ENCODE results near the gene MTARC2.

MTARC2 gene

GRCh38 chr1:220804202-220804586 lies 56.1 kb downstream of the MTARC2 start:
- no peak for DNase-seq

GRCh38 chr1:220806408-220806807 lies 58.3 kb downstream of the MTARC2 start:
- DNase-seq: no peak

- no peak for DNase-seq
Measured at GRCh38 chr1:220807726-220808125, 59.6 kb downstream of the MTARC2 start.

DNA sequence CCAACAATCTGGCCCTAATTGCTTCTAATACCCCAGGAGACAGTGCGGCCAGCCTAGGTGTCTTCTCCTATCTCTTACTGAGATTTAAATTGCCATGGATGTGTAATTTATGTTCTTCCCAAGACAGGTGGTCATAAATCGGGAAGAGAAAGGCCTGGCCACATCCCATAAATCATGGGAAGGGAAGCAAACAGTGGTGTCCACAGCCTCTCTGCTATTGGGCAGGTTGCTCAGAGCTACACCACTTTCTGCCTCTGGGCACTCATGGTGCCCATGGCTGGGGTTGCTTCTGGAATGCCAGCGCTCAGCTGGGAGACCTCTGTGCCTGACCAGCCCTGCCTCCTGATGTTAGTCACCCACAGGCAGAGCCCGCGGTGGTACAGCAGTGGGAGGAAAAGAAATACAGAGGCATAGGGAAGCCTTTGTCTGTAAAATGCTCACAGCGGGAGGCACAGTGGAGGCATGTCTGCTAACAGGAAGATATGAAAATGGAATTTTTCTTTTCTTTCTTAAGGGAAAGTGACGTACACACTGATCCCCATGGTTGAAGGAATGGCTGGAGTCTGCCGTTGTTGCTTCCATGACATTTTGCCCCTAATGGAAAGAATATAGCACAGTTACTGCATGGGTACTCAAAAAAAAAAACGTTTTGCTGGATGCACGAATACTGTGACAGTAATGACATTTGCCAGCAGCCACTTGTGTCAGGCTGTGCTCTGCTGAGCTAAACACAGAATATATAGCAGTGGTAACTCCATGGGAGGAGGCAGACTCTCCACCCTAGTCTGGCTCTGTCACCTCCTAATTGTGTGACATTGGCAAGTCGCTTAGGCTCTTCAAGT lies 60.4 kb downstream of the MTARC2 start:
- DNase-seq: no peak

- DNase-seq: no peak
Measured at GRCh38 chr1:220809187-220809550, 61.0 kb downstream of the MTARC2 start.

DNA sequence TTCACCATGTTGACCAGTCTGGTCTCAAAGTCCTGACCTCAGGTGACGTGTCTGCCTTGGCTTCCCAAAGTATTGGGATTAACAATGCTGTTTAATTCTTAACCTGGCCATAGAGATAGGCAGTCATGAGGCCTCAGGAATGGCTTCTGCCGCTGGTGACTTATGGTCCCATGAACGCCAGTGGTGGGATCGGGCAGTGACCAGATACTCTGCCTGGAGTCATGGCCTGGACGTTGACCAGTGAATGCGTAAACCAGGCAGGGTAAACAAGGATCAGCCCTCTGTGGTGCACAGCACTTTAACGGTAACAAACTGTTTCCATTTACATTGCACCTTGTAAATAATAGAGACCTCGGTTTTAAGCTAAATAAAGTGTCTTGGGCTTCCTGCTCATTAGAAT lies 61.6 kb downstream of the MTARC2 start:
- no peak for DNase-seq

- peak; percentile 44 for DNase-seq
Measured at GRCh38 chr1:220810179-220810653, 62.1 kb downstream of the MTARC2 start.

GRCh38 chr1:220810963-220811362 lies 62.8 kb downstream of the MTARC2 start:
- no peak for DNase-seq

- no peak for DNase-seq
Measured at GRCh38 chr1:220811695-220812094, 63.6 kb downstream of the MTARC2 start.

DNA sequence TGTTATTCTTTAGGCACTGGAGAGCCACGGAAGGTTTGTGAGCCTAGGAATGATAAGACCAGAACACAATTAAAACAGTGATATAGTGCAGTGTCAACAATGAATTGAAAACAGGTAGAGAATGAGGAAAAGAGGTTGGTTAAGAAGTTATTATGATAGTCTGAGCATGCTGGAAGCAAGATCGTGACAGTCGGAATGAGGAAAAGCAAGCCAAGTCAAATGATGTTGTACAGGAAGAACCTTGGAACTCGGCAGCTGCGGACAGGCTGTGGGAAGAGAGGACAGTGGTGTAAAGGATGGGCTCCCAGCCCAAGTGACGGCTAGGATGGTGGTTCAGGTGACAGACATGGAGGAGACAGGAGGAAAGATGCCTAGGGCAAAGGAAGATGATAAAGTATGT lies 64.2 kb downstream of the MTARC2 start:
- no peak for DNase-seq

- no peak for DNase-seq
Measured at GRCh38 chr1:220813013-220813412, 64.9 kb downstream of the MTARC2 start.

DNA sequence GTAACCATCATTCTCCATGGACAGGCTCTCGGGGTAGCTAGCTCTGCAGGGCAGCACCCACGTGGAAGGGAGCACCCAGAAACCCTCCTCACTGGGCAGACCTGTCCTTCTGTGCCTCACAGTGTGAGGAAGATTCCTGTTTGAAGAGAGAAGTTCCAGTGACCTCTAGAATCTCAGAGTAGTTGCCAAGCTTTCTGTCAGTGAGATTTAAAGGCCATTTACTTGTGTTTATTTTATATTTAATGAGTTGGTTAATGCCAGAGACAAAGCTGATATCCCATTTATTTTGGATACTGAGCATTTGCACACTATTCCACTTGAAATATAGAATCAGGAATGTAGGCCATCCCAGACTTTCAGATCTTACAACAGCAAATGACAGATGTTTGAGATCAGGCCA lies 67.3 kb downstream of the MTARC2 start:
- no peak for DNase-seq

- no peak for DNase-seq
Measured at GRCh38 chr1:220817907-220818306, 69.8 kb downstream of the MTARC2 start.

DNA sequence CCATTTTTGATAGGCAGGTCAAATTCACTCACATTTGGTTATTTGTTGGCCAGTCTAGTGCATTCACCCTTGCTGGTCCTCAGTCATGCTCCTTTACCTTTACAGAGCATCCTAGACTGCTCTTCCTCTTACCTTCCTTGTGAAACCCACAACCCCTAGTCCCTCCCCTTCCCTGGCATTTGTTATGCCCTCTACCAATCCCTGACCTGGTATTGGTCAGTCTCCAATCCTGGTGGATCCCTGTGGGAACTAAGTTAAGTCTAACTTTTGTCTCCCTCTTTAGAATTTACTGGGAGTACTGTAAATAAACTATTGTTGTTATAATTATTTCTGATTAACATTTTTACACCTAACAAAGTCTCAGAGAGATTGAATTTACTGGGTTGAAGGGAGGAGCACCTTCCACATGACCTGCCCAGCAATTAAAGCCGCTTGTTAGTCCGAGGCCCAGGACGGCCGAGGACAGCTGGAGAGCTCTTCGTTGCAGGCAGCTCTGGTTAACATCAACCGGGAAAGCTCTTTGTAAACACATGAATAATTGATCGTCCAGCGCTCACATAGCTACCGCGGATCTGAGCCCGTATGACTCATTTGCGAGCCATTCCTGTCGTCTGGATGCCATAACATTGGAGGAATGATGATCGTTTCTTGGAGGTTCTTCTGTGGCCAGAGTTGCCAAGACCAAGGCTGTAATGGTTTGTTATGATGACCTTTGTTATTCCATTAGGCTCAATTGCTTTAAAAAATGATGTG lies 70.5 kb downstream of the MTARC2 start:
- no peak for DNase-seq

GRCh38 chr1:220819467-220820026 lies 71.4 kb downstream of the MTARC2 start:
- DNase-seq: no peak

GRCh38 chr1:220824031-220824989 lies 76.2 kb downstream of the MTARC2 start:
- DNase-seq: no peak

DNA sequence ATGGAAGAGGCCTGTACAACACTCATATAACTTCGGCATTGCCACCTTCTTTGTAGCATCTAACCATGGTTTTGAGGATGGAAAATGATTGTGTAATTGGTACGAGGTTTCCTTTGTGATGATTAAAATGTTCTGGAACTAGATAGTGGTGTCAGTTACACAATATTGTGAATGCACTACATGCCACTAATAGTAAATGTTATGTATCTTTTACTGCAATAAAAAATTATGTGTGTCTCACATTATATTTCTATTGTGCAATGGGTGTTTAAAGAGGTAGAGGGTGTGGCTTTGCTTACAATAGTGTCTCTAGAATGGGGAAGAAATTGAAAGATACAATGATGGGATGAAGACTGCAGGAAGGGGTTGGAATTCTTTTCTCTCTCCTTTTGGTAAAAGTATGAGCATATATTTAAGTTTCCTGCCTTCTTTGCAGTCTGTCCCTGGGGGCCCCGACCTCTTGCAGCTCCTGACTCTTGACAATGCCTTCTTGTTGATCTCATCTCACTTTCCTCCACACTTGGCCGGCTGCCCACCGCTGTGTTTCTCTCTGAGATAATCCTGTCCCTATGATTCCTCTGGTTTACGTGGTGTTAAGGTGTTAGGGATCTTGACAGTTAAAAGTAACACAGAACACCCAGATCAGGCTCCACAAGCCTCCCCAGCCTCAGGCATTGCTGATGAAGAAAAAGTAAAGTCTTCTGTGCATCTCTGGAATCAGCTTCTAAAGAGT lies 77.9 kb downstream of the MTARC2 start:
- DNase-seq: no peak

DNA sequence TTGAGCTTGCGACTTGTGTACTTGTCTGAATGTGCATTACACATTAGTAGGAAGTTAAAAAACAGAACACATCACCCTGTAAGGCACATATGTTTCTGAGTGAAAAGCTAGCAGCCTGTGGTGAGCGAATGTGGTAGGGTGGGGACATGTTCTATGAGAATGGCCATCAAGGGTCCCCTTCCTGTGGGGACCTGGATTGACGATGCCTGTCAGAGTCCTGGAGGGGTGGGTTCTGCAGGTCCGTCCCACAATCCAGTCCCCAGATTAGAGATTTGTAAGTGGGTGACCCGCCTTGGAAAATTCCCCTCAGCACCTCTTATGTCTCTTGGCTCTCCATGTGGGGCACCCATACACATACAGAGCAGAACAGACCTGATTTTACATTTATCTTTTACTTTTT lies 78.6 kb downstream of the MTARC2 start:
- DNase-seq: no peak

- no peak for DNase-seq
Measured at GRCh38 chr1:220827445-220828178, 79.5 kb downstream of the MTARC2 start.

- DNase-seq: no peak
Measured at GRCh38 chr1:220828179-220828490, 80.0 kb downstream of the MTARC2 start.

- no peak for DNase-seq
Measured at GRCh38 chr1:220828950-220829586, 80.9 kb downstream of the MTARC2 start.

Measured in T-helper 9 cell (primary cell).